Spinal cord (tissue), 10 donors: ENCODE measurements around the gene LRRC36. TPM values are rescaled to one million over a fixed set of nuclear protein-coding genes. Genes with fewer than 3 reads are reported as not detected.

Source experiments
- DNase-seq, 6 donors: peaks; one replicate each; pipeline versions ENCODE4 v3.0.0 to v3.0.0-alpha.2; 2013 to 2015; ENCODE audit warnings: low spot score in 6 of 6, low read depth in 4 of 6
- H3K27ac ChIP-seq: one replicate; pipeline ENCODE4 v1.5.1; 2013; ENCODE audit warnings: low read depth, low read length, control low read depth
- H3K27me3 ChIP-seq: one replicate; pipeline ENCODE4 v1.6.1; 2013; ENCODE audit warnings: low read length; ENCODE audit not compliant: control insufficient read depth, insufficient read depth
- H3K36me3 ChIP-seq: one replicate; pipeline ENCODE4 v1.6.1; 2013; ENCODE audit warnings: low read length; ENCODE audit not compliant: control insufficient read depth, insufficient read depth
- H3K4me1 ChIP-seq: one replicate; pipeline ENCODE4 v1.6.1; 2013; ENCODE audit warnings: low read length; ENCODE audit not compliant: control insufficient read depth, insufficient read depth
- H3K4me3 ChIP-seq: one replicate; pipeline ENCODE4 v1.5.1; 2013; ENCODE audit warnings: low read depth, low read length, control low read depth
- H3K9me3 ChIP-seq: one replicate; pipeline ENCODE4 v1.6.1; 2013; ENCODE audit warnings: low read length; ENCODE audit not compliant: control insufficient read depth, insufficient read depth
- whole genome bisulfite sequencing: methylation state at CpG from one replicate; pipeline ENCODE4 v1.1.5; 2013; ENCODE audit warnings: missing lambda C conversion rate; ENCODE audit not compliant: insufficient coverage; 5-methylcytosine and 5-hydroxymethylcytosine counted together
- polyA plus RNA-seq, 2 donors: library from polyadenylated mRNA; unstranded; fragments of 120-200 nt; gene quantifications; one replicate each; pipeline ENCODE4 v1.2.1, GENCODE V29; 2013; ENCODE audit not compliant: insufficient read length in 2 of 2
- small RNA-seq: library from RNA; depleted of rRNA; stranded (forward); fragments of <200 nt; gene quantifications from one replicate; pipeline ENCODE3, GENCODE V24; 2014; ENCODE audit warnings: low replicate concordance
- total RNA-seq, 2 donors: library from RNA; depleted of rRNA in 1 of 2; stranded (reverse); fragments of 120-200 nt in 1 of 2; fragments of >200 nt in 1 of 2; gene quantifications; one replicate each; pipeline versions ENCODE4 v1.2.3 to v1.2.4, GENCODE V29; 2013 to 2014
- donor health status: healthy.

Gene LRRC36
- total and polyA plus RNA-seq, 4 donors: 4.3 to 10.9 (median 5.8) TPM

DNA sequence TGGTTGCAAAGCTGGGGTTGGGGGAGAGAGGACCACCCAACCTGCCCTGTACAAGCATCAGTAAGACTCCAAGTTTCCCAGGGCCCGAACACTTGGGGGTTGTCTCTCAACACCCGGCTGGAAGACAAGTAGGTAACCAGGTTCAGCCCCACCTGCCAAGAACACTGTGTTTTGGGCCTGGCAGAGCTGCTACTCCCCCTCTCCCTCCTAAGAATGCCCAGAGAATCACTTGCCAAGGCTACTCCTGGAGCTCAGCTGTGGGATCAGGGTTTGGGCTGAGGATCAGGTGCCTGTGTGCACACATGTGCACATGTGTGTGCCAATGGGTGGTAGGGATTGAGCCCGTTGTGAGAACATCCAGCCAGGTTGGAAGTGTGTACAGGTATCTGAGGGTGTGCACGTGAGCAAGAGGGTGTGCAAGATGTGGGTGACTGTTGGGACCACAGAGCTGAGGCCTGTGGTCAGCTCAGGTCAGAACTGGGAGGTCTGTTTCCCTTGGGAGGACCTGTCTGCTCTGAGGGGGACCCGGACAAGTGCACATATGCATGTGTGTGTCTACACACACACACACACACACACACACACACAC lies 106.6 kb downstream of the LRRC36 start:
- no peak for DNase-seq
- peaks cover 40% of the 10 kb centered on the region for H3K36me3 ChIP-seq
- no peak overlapping the region for H3K27ac ChIP-seq
- H3K4me3 ChIP-seq: no peak overlapping the region
- H3K4me1 ChIP-seq: peaks cover 18% of the 10 kb centered on the region
- H3K9me3 ChIP-seq: no peaks in the 10 kb centered on the region
- 89% methylated on average over 5 of the region's 5 CpGs for WGBS
- peaks cover 22% of the 10 kb centered on the region for H3K27me3 ChIP-seq

Small RNA genes within 50 kb of the gene (small RNA-seq; reads per million reads assigned to genes)
- not detected for gene RNU1-123P

Other genes starting within 250 kb of the LRRC36 start
- 10 to 100 TPM; 15.5 to 32.2 TPM for gene PHAF1, start 216.9 kb upstream of the LRRC36 start, total RNA-seq
- 10 to 100 TPM; 23.5 to 24.7 TPM for gene PHAF1, start 216.9 kb upstream of the LRRC36 start, polyA plus RNA-seq
- 10 to 100 TPM; 10.8 to 34.9 TPM for gene B3GNT9, start 175.8 kb upstream of the LRRC36 start, total RNA-seq
- gene B3GNT9, start 175.8 kb upstream of the LRRC36 start, polyA plus RNA-seq: 10 to 100 TPM in 1 of 2 donors, 1 to 10 TPM in 1; 6.2 to 11.1 TPM
- gene TRADD, start 166.9 kb upstream of the LRRC36 start, total RNA-seq: 10 to 100 TPM; 12.1 to 13.9 TPM
- gene TRADD, start 166.9 kb upstream of the LRRC36 start, polyA plus RNA-seq: 10 to 100 TPM; 11.6 to 17.0 TPM
- 1 to 10 TPM; 1.9 to 3.9 TPM for gene FBXL8, start 166.9 kb upstream of the LRRC36 start, total RNA-seq
- gene FBXL8, start 166.9 kb upstream of the LRRC36 start, polyA plus RNA-seq: 1 to 10 TPM; 1.8 to 5.3 TPM
- 10 to 100 TPM; 14.0 to 55.0 TPM for gene HSF4, start 162.1 kb upstream of the LRRC36 start, total RNA-seq
- 10 to 100 TPM; 28.5 to 54.5 TPM for gene HSF4, start 162.1 kb upstream of the LRRC36 start, polyA plus RNA-seq
- 10 to 100 TPM; 14.0 to 17.9 TPM for gene NOL3, start 156.3 kb upstream of the LRRC36 start, total RNA-seq
- gene NOL3, start 156.3 kb upstream of the LRRC36 start, polyA plus RNA-seq: 10 to 100 TPM; 20.3 to 25.4 TPM
- gene MATCAP1, start 142.9 kb upstream of the LRRC36 start, total RNA-seq: 10 to 100 TPM; 22.2 to 34.6 TPM
- gene MATCAP1, start 142.9 kb upstream of the LRRC36 start, polyA plus RNA-seq: 100 to 1,000 TPM; 127 to 157 TPM
- 1 to 10 TPM; 1.1 to 2.3 TPM for gene EXOC3L1, start 136.7 kb upstream of the LRRC36 start, total RNA-seq
- gene EXOC3L1, start 136.7 kb upstream of the LRRC36 start, polyA plus RNA-seq: 1 to 10 TPM; 5.4 to 5.5 TPM
- 10 to 100 TPM; 16.7 to 39.4 TPM for gene E2F4, start 134.7 kb upstream of the LRRC36 start, total RNA-seq
- gene E2F4, start 134.7 kb upstream of the LRRC36 start, polyA plus RNA-seq: 10 to 100 TPM; 42.1 to 53.5 TPM
- gene ELMO3, start 127.7 kb upstream of the LRRC36 start, total RNA-seq: 1 to 10 TPM in 1 of 2 donors, under 1 TPM in 1; 0.10 to 1.2 TPM
- 1 to 10 TPM; 1.5 to 2.9 TPM for gene ELMO3, start 127.7 kb upstream of the LRRC36 start, polyA plus RNA-seq
- 10 to 100 TPM; 18.8 to 39.9 TPM for gene TMEM208, start 99.7 kb upstream of the LRRC36 start, total RNA-seq
- 10 to 100 TPM; 51.5 to 57.4 TPM for gene TMEM208, start 99.7 kb upstream of the LRRC36 start, polyA plus RNA-seq
- gene FHOD1, start 79.3 kb upstream of the LRRC36 start, total RNA-seq: 10 to 100 TPM in 1 of 2 donors, 1 to 10 TPM in 1; 5.4 to 21.5 TPM
- 10 to 100 TPM; 23.9 to 34.3 TPM for gene FHOD1, start 79.3 kb upstream of the LRRC36 start, polyA plus RNA-seq
- 1 to 10 TPM; 1.4 to 1.7 TPM for gene SLC9A5, start 77.8 kb upstream of the LRRC36 start, total RNA-seq
- 1 to 10 TPM; 6.1 to 9.1 TPM for gene SLC9A5, start 77.8 kb upstream of the LRRC36 start, polyA plus RNA-seq
- gene PLEKHG4, start 47.3 kb upstream of the LRRC36 start, total RNA-seq: 10 to 100 TPM in 1 of 2 donors, 1 to 10 TPM in 1; 6.0 to 10.9 TPM
- 1 to 10 TPM; 5.5 to 6.1 TPM for gene PLEKHG4, start 47.3 kb upstream of the LRRC36 start, polyA plus RNA-seq
- gene KCTD19, start 74 bp upstream of the LRRC36 start, total RNA-seq: under 1 TPM; 0.50 to 0.99 TPM
- 1 to 10 TPM; 2.2 to 2.7 TPM for gene KCTD19, start 74 bp upstream of the LRRC36 start, polyA plus RNA-seq
- 10 to 100 TPM; 34.2 to 37.5 TPM for gene TPPP3, start 66.7 kb downstream of the LRRC36 start, total RNA-seq
- gene TPPP3, start 66.7 kb downstream of the LRRC36 start, polyA plus RNA-seq: 100 to 1,000 TPM; 109 to 115 TPM
- 10 to 100 TPM in 1 of 2 donors, 1 to 10 TPM in 1; 3.5 to 12.6 TPM for gene ZDHHC1, start 89.7 kb downstream of the LRRC36 start, total RNA-seq
- 10 to 100 TPM; 14.7 to 18.7 TPM for gene ZDHHC1, start 89.7 kb downstream of the LRRC36 start, polyA plus RNA-seq
- gene HSD11B2, start 104.3 kb downstream of the LRRC36 start, total RNA-seq: 1 to 10 TPM; 3.0 to 4.6 TPM
- gene HSD11B2, start 104.3 kb downstream of the LRRC36 start, polyA plus RNA-seq: 1 to 10 TPM; 5.7 to 9.3 TPM
- gene ATP6V0D1, start 154.3 kb downstream of the LRRC36 start, total RNA-seq: 100 to 1,000 TPM in 1 of 2 donors, 10 to 100 TPM in 1; 97.3 to 113 TPM
- 100 to 1,000 TPM; 174 to 177 TPM for gene ATP6V0D1, start 154.3 kb downstream of the LRRC36 start, polyA plus RNA-seq
- not detected for gene AGRP, start 156.7 kb downstream of the LRRC36 start, total RNA-seq
- under 1 TPM; 0.35 to 0.56 TPM for gene AGRP, start 156.7 kb downstream of the LRRC36 start, polyA plus RNA-seq
- 10 to 100 TPM; 33.1 to 46.3 TPM for gene RIPOR1, start 202.0 kb downstream of the LRRC36 start, total RNA-seq
- gene RIPOR1, start 202.0 kb downstream of the LRRC36 start, polyA plus RNA-seq: 100 to 1,000 TPM in 1 of 2 donors, 10 to 100 TPM in 1; 80.3 to 105 TPM
- 10 to 100 TPM; 39.7 to 44.0 TPM for gene CTCF, start 235.7 kb downstream of the LRRC36 start, total RNA-seq
- 10 to 100 TPM; 59.2 to 65.1 TPM for gene CTCF, start 235.7 kb downstream of the LRRC36 start, polyA plus RNA-seq